Gastrocnemius medialis (tissue), 4 donors: Measurements from ENCODE around the gene KLF17. TPM values are rescaled to one million over a fixed set of nuclear protein-coding genes. Genes with fewer than 3 reads are reported as not detected.

Source experiments
- ATAC-seq, 2 donors: fragments of 150-250 bp; one replicate each; pipeline ENCODE4 v1.9.1; 2016
- DNase-seq, 2 donors: peaks; one replicate each; pipeline ENCODE4 v3.0.0-alpha.2; 2019
- H3K27ac ChIP-seq, 4 donors: fragments of 200-600 bp; sonication (generic); 1 replicate in 1 of 4; 2 replicates in 3 of 4; pipeline ENCODE4 v1.5.1; 2016 to 2018; ENCODE audit warnings: mild to moderate bottlenecking in 2 of 4, moderate library complexity in 1 of 4
- H3K27me3 ChIP-seq, 3 donors: fragments of 200-600 bp; sonication (generic) in 2 of 3; 1 replicate in 1 of 3; 2 replicates in 2 of 3; pipeline versions ENCODE4 v1.5.1 to v1.6.0; 2016 to 2019; ENCODE audit warnings: mild to moderate bottlenecking in 1 of 3, moderate library complexity in 1 of 3
- H3K36me3 ChIP-seq, 2 donors: fragments of 200-600 bp; sonication (generic) in 1 of 2; one replicate each; pipeline ENCODE4 v1.5.1; 2017 to 2018
- H3K4me1 ChIP-seq, 2 donors: fragments of 200-600 bp; sonication (generic) in 1 of 2; one replicate each; pipeline ENCODE4 v1.5.1; 2016 to 2017; ENCODE audit warnings: mild to moderate bottlenecking in 2 of 2
- H3K4me3 ChIP-seq, 4 donors: fragments of 200-600 bp; sonication (generic) in 3 of 4; 1 replicate in 1 of 4; 2 replicates in 3 of 4; pipeline ENCODE4 v1.5.1; 2016 to 2019; ENCODE audit warnings: mild to moderate bottlenecking in 2 of 4
- H3K9me3 ChIP-seq, 3 donors: fragments of 200-600 bp; sonication (generic) in 2 of 3; 1 replicate in 1 of 3; 2 replicates in 2 of 3; pipeline ENCODE4 v1.5.1; 2016 to 2019
- POLR2A ChIP-seq, 2 donors: fragments of 450-650 bp; IDR thresholded peaks; one replicate each; pipeline ENCODE4 v1.6.1; 2017; ENCODE audit warnings: antibody characterized with exemption in 2 of 2, mild to moderate bottlenecking in 2 of 2, moderate library complexity in 2 of 2
- in situ Hi-C, 4 donors: fragments of 200-750 bp; cut with MboI; loops; one replicate each; pipeline versions ENCODE4 v1.15.0 to v1.8.0; 2017; ENCODE audit warnings: low sequenced_read_pairs in 4 of 4
- intact Hi-C: fragments of 100-400 bp; cut with DNase I; formaldehyde crosslinking; loops from one replicate; pipeline ENCODE4 v1.15.1; 2023; ENCODE audit warnings: low total_unique reads
- total RNA-seq, 4 donors: library from RNA; depleted of rRNA; stranded (reverse); fragments of >200 nt; gene quantifications; one replicate each; pipeline versions ENCODE4 v1.1.0 to v1.2.3, GENCODE V29; 2016
- TF ChIP-seq, protein P1 (sequence below), 5 experiments: fragments of 450-650 bp in 3 of 5; fragments of 200-600 bp in 2 of 5; sonication (generic) in 2 of 5; IDR thresholded peaks in 4 of 5; conservative IDR thresholded peaks in 1 of 5; 1 replicate in 4 of 5; 2 replicates in 1 of 5; pipeline ENCODE4 v1.5.1; 2016 to 2019; ENCODE audit warnings: antibody characterized with exemption in 5 of 5, mild to moderate bottlenecking in 3 of 5, moderate library complexity in 3 of 5

Gene KLF17
- total RNA-seq, 4 donors from 2014 or later = not detected

DNA sequence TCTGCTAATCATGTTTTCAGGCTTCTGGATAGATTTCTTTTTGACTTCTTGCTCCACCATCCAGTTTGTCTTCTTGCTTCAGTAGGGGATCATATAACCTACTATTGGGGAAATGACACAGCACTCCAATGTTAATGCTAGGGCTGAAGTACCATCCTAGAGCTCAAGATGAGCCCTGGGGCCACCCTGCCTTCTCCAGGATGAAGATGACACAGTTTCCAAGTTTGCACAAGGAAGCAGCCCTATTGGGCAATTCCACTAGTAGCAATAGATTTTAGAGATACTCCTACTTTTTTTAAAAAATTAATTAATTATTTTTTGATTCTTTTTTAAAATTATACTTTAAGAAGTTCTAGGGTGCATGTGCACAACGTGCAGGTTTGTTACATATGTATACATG lies 34.1 kb downstream of the KLF17 start:
- ATAC-seq (no peak), DNase-seq (no peak)
- H3K4me1 ChIP-seq = no peaks in the 10 kb centered on the region
- no peak overlapping the region for H3K4me3 ChIP-seq
- no peak overlapping the region for H3K27ac ChIP-seq
- no peaks in the 10 kb centered on the region for H3K36me3 ChIP-seq
- in situ Hi-C loops (no loop called here), intact Hi-C loops (no loop called here)
- TF ChIP-seq, protein P1, sequence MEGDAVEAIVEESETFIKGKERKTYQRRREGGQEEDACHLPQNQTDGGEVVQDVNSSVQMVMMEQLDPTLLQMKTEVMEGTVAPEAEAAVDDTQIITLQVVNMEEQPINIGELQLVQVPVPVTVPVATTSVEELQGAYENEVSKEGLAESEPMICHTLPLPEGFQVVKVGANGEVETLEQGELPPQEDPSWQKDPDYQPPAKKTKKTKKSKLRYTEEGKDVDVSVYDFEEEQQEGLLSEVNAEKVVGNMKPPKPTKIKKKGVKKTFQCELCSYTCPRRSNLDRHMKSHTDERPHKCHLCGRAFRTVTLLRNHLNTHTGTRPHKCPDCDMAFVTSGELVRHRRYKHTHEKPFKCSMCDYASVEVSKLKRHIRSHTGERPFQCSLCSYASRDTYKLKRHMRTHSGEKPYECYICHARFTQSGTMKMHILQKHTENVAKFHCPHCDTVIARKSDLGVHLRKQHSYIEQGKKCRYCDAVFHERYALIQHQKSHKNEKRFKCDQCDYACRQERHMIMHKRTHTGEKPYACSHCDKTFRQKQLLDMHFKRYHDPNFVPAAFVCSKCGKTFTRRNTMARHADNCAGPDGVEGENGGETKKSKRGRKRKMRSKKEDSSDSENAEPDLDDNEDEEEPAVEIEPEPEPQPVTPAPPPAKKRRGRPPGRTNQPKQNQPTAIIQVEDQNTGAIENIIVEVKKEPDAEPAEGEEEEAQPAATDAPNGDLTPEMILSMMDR (IDR thresholded peaks at IDR 0.05 in 4 of 5, conservative IDR thresholded peaks at IDR 0.05 in 1 of 5) = no peak
- TF ChIP-seq POLR2A (IDR thresholded peaks at IDR 0.05) = no peak
- no peaks in the 10 kb centered on the region for H3K9me3 ChIP-seq
- H3K27me3 ChIP-seq = peaks cover 0 to 6% (median 0%) of the 10 kb centered on the region in 3 donors

DNA sequence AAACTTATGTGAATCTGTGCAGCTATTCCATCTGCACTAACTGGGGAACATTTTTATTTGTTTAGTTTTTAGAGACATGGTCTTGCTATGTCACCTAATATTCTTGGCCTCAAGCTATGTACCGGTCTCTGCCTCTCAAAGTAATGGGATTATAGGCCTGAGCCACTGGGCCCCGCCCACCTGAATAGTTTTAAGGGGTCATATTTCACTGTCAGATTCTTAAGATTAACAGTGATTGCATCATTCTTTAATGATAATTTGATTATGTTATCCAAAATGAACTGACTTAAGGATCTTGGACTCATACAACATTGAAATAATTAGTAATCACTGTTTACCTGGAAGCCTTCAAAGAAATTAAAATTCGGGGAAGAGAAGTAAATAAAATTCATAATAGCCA lies 35.4 kb downstream of the KLF17 start:
- Histone ChIP-seq H3K27me3 (peaks cover 0 to 6% (median 0%) of the 10 kb centered on the region in 3 donors), H3K4me3 (no peak overlapping the region), H3K36me3 (no peaks in the 10 kb centered on the region), H3K4me1 (no peaks in the 10 kb centered on the region), H3K9me3 (no peaks in the 10 kb centered on the region), H3K27ac (no peak overlapping the region)
- intact Hi-C loops (no loop called here), in situ Hi-C loops (no loop called here)
- TF ChIP-seq, protein P1 (IDR thresholded peaks at IDR 0.05 in 4 of 5, conservative IDR thresholded peaks at IDR 0.05 in 1 of 5) = no peak
- no peak for TF ChIP-seq POLR2A (IDR thresholded peaks at IDR 0.05)
- ATAC-seq (no peak), DNase-seq (no peak)

DNA sequence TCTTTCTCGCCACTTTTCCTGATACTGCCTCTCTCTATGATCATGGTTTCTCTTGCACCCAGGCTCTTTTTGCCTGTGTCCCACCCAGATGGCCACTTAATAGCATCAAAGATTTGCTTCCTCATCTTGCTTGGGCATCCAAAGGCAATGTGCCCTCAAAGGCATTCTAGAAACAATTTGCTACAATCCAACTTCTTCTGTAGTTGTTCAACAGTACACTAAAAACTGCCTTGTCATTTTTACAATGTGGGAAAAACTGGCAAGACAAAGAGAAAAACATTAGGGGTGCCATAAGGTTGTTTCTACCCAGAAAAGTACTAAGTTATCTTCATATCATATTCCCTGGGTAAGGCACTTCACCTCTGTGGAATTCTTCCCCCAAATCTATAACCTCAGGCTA lies 39.3 kb downstream of the KLF17 start:
- Histone ChIP-seq H3K4me1 (no peaks in the 10 kb centered on the region), H3K27ac (no peak overlapping the region), H3K4me3 (no peak overlapping the region), H3K9me3 (no peaks in the 10 kb centered on the region), H3K36me3 (no peaks in the 10 kb centered on the region), H3K27me3 (no peaks in the 10 kb centered on the region)
- in situ Hi-C loops = no loop called here
- no peak for DNase-seq
- TF ChIP-seq, protein P1 (IDR thresholded peaks at IDR 0.05 in 4 of 5, conservative IDR thresholded peaks at IDR 0.05 in 1 of 5) = no peak
- no peak for TF ChIP-seq POLR2A (IDR thresholded peaks at IDR 0.05)
- no peak for ATAC-seq
- intact Hi-C loops = no loop called here

DNA sequence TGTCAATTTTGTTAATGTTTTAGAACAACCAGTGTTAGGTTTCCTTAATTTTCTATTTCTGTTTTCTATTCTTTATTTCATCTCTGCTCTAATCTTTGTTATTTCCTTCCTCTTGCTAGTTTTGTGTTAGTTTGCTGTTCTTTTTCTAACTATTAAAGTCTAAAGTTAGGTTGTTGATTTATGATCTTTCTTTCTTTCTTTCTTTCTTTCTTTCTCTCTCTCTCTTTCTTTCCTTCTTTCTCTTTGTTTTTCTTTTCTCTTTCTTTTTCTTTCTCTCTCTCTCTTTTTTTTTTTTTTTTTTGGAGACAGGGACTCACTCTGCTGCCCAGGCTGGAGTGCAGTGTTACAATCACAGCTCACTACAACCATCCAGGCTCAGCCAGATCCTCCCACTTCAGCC lies 40.2 kb downstream of the KLF17 start:
- Histone ChIP-seq H3K4me1 (no peaks in the 10 kb centered on the region), H3K9me3 (no peaks in the 10 kb centered on the region), H3K36me3 (no peaks in the 10 kb centered on the region), H3K27ac (no peak overlapping the region), H3K4me3 (no peak overlapping the region), H3K27me3 (no peaks in the 10 kb centered on the region)
- DNase-seq = no peak
- TF ChIP-seq POLR2A (IDR thresholded peaks at IDR 0.05) = no peak
- TF ChIP-seq, protein P1 (IDR thresholded peaks at IDR 0.05 in 4 of 5, conservative IDR thresholded peaks at IDR 0.05 in 1 of 5) = no peak
- intact Hi-C loops (no loop called here), in situ Hi-C loops (no loop called here)
- no peak for ATAC-seq

DNA sequence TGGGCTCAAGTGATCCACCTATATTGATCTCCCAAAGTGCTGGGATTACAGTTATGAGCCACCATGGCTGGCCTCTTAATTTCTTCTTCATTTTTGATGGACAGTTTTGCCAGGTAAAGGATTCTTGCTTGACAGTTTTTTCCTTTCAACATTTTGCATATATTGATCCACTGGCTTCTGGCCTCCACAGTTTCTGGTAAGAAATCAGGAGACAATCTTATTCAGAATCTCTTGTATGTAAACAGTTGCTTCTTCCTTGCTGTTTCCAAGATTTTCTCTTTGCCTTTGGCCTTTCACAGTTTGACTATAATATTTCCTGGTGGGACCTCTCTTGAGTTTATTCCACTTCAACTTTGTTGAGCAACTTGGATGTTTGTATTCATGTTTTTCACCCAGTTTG lies 42.9 kb downstream of the KLF17 start:
- intact Hi-C loops (no loop called here), in situ Hi-C loops (no loop called here)
- TF ChIP-seq, protein P1 (IDR thresholded peaks at IDR 0.05 in 4 of 5, conservative IDR thresholded peaks at IDR 0.05 in 1 of 5) = no peak
- TF ChIP-seq POLR2A (IDR thresholded peaks at IDR 0.05) = no peak
- ATAC-seq (no peak), DNase-seq (no peak)
- no peaks in the 10 kb centered on the region for H3K9me3 ChIP-seq
- H3K4me1 ChIP-seq = no peaks in the 10 kb centered on the region
- H3K36me3 ChIP-seq = no peaks in the 10 kb centered on the region
- no peak overlapping the region for H3K27ac ChIP-seq
- no peak overlapping the region for H3K4me3 ChIP-seq
- no peaks in the 10 kb centered on the region for H3K27me3 ChIP-seq
